DMS79 (cell line): Measurements from ENCODE around the gene ADCY2.

ENCODE experiments used
- DNase-seq: peaks from one replicate; lab custom pipeline; 2025; lab: John Stamatoyannopoulos, UW

The ADCY2 gene

DNA sequence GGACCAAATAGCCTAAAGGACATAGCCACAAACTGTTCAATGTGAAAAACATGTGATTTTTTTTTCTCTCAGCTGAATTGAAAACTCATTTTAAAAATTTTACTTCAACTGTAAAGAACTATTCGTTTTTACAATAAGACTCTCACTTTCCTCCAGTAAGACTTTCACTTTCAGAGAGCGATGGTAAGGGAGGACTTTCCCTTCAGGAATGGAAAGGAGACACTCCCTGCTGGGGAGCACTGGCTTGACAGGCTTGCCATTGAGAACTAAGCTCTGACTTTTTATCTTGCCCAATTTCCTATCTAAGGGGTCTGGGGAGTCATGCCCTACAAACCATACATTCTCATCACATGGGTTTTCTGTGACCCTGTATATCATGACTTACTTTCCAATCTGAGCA is 268.3 kb downstream of the ADCY2 start:
- no peak for DNase-seq

DNA sequence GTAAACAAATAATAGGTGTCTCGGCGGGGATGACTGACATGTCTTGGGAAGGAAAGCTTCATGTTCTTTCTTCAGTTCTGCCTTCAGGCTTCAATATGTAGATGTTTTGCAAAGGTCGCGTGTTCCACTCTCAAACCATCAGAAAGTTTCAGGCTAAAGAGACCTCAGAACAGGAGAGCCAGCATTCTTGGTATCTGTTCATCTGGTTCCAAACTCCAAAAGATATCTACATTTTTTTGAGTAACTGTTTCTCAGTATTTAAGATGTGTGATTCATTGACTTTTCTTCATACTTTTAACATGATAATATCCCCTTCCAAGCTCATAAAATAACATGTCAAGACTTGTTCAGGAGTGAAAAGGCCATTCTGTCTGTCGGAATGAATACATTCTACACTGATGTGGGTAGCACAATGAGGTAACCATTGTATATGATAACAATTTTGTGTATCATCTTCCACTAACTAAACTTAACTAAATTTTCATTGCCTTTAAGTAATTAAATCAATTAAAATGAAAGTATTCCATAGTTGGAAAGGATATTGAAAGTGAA is 271.4 kb downstream of the ADCY2 start:
- no peak for DNase-seq

DNA sequence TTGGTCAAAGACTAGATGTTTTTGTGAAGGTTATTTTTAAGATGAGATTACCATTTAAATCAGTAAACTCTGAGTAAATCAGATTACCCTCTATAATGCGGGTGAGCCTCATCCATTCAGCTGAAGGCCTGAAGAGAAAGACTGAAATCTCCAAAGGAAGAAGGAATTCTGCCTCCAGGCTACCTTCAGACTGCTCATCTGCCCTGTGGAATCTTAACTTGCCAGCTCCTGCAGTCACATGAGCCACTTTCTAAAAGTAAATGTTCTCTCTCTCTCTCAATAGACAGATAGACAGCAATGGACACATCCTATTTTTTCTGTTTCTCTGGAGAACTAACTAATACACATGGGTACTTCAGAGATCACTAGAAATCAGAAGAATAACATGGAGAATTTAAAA is 272.2 kb downstream of the ADCY2 start:
- no peak for DNase-seq

DNA sequence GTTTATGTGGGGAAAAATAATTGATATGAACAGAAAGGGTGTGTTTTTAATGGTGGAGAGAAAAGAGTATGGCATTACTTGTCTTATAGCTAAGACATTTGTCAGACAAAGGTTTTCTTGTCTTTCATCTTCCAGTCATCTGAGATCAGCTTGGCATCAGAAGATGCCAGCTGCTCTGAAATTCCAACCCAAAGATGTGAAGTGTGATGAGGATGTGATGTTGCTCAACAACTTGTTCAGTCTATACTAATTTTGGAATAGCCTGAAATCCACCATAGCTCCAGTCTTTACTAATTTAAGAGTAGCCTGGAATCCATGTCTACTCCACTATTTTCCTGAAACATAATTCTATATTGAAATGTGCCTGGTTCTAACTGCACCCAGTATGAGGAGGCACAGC is 272.7 kb downstream of the ADCY2 start:
- no peak for DNase-seq

DNA sequence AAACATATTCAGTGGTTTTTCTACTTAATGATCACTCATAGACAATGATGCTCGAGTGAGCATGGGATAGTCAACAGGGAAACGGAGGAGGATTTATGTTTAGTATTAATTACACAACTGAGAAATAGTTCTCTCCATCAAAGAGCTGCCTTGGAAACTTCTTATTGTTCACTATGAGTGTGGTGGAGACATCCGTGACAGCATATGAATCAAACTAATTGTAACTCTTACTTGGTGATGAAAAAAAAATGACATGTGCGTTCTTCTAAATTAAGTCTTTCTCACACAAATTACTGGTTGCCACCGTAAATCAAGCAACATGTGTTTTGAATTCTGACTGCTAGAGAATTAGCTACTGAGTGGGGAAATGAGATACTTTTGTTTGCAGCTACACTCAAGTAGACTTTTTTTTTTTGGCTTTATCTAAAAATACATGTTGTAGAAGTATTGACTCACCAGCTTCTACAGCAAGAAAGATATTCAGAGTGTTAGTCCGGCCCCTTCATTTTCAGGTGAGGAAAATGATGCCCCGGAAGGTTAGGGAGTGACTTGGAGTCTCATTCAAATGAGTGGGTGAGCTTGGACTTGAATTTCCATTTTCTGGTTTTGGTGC is 275.5 kb downstream of the ADCY2 start:
- no peak for DNase-seq

DNA sequence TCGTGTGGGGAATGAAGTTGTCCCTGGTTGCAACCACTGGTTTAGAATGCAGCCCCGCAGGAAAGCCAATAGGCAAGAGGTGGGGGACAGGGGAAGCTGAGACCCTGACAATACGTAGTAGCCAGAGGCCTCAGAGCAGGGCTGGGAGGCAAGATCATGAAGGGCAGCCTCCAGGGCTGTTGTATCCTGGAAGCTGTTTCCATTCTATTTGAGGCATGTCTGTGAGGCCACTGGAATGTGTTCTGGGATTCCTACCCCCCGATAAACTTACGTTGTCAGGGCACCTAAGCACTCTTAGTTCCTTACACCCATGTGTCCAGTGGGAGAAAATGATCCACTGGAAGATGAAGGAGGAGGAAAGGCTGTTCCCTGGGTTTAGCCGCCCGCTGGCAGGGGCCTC is 277.7 kb downstream of the ADCY2 start:
- no peak for DNase-seq

DNA sequence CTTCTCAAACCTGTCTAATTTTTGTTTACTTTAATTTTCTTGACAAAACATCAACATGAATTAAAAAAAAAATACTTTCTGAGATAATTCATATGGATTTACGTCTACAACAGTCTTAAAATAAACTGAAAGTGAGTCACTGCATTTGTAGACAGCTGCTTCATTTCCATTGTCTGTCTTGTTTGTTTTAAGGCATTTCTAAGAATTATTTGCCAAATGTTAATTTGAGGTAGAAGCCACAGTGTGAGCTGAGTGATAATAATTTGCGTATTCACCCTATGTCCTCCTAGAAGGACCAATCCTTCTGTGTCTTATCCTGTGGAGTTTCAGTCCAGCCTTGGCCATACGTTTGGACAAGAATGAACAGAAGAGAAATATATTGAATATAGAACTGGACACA is 280.5 kb downstream of the ADCY2 start:
- DNase-seq: no peak

DNA sequence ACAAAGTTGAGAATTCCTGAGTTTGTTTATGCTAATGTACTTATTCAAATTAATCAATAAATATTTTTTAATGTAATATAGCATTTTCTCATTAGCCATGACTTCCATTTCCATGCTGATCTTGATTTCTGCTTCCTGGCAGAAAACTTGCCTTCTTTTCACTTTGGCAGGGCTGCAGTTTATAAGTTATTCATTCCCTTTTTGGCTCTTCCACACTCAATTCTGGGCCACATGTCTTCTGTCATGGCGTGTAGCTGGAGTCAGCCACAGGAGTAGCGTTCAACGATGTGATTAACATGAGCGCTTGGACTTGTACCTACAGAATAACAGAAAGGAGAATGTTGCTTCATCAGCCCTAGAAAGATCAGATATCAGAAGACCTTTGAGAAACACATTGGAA is 282.1 kb downstream of the ADCY2 start:
- no peak for DNase-seq

DNA sequence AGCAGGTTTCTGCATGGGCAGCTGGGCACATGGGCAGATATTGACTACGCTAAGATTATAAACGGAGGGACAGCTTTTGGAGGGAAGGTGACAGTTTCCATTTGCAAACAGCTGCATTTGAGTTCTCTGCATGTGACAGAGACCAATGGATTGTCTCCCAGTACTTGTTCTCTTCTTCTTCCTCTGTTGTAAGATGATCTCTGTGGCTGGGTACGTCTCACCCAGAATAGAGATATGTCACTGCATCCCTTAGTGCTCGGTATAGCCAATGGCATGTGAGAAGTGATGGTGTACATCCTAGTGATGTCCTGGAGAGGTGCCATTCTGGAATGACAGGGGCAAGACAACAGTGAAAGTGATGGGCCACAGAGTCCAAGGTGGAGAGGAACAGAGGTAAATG is 283.7 kb downstream of the ADCY2 start:
- no peak for DNase-seq

DNA sequence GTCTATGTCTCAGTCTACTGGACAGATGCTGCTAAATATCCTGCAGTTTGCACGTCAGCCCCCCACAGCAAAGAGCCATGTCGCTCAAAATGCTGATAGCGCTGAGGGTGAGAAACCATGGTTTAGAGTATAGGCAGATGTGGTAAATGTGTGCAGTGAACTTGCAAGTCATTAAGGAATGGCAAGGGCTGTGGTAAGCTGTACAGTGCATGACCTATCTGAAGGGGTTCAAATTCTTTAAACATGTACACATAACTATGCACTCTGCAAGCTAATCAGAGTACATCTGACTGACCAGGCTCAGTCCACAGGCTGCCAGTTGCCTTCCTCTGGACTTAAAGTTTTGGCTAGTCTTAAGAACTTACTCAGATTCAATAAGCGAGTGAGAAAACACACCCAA is 284.3 kb downstream of the ADCY2 start:
- DNase-seq: no peak

DNA sequence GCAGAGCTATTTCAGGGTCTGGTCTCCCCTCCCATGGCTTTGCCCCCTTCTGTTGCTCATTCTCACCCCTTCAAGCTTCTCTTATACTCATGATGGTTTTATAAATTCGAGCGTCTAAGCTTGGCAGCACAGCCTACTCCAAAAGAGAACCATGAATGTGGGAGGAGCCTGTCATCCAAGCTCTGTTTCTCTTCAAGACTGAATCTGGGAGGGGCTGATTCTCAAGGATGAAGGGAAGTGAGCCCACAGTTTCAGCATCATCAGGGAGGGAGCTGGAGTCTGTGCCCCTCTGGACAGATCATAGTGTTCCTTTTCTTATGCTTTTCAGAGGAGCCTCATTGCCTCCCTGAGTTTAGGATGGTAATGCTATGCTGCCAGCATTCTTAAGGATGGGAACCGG is 286.4 kb downstream of the ADCY2 start:
- DNase-seq: no peak

DNA sequence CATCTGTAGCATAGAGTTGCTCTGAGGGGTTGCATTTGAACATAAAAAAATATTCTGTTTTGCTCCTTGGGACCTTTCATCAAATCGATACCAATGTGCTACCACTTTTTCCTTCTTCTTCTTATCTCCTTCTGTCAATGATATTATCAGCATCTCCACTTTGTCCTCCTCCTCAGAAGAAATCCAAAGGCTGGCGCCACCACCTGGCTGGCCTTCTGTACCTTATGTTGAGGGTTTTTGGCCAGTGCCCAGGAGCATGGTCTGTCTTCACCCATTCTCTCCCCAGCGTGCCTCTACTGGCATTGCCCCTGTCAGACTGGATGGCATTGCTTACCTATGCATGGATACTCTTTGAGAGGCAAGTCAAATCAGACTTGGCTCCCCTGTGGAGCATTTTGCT is 287.8 kb downstream of the ADCY2 start:
- DNase-seq: no peak

DNA sequence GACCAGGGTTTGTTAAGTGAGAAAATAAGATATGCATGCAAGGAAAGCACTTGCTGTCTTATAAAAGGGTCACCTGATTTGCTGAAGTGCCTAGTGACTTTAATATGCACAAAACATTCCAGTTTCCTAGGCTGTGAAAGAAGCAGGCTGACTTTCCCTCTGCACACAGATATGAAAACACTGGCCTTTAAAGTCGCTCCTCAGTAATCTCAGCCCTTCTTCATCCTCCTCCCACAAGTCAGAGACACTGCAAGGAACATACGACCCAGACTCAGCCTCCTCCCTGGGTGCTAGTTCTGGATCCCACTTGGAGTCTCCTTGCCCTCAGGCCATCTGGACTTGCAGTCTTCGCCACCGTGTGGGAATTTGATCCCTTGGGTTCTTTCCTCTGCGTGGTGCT is 288.9 kb downstream of the ADCY2 start:
- no peak for DNase-seq

DNA sequence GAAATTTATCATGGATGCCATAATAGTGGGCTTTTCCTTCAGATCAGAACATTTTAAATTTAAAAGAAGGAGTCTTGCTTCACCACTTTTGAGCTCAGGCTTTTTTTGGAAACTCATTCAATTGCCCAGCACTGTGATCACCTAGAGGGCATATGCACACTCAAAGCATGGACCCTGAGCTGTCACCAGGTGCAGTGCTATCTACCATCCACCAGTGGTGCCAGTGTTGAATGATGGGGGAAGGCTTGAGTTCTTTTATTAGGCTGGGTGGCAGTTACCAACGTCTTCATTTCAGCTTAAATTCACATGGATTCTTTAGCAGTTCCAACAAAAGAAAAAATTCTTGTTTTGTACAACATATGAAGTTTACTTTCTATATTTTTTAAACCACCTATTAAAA is 290.9 kb downstream of the ADCY2 start:
- DNase-seq: no peak

DNA sequence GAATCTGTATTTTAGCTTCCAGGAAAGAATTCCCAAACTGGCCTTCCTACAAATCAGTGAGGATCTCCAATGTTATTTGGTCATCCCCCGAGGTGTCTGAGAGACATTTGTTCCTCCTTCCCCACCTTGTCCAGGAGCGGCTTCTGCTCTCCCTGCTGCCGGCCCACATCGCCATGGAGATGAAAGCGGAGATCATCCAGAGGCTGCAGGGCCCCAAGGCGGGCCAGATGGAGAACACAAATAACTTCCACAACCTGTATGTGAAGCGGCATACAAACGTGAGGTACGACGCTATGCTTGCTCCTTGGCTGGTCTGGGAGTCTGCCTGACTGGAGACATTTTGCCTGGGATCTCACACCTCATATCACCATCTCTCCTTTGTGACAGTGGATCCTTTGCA is 294.6 kb downstream of the ADCY2 start:
- DNase-seq: no peak

DNA sequence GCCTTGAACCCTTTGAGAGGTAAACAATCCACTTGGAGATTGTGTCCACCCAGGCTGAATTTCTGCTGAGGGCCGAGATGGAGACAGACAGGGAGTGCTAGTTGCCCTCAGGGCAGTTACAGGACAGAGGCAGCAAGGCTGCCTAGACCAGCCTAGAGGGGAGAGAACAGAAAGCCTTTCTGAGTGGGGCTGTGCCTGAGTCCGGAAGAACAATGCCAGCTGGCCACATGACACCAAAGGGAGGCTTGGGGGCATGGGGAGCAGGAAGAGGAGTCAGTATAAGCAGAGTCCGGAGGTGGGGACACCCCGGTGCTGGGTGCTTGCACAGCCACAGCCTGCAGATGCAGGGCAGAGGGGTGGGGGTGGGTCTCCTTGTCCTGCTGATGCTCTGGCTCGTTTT is 309.3 kb downstream of the ADCY2 start:
- no peak for DNase-seq

DNA sequence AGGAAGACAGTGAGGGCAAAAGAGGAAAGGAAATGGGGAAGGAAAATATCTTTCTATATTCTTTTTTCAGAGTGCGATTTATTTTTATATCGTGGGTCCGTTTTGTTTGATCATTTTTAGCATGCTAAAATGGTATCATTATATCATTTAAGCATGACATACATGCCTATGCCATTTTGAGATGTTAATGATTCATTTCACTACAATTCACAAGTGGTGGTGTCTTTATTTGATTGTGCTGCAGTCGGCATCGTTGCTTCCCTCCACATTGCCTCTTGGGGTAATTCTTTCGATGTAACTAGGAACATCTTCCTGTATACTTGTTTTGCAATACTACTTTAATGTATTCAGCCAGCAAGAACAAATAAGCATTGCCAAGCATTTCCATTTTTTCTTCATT is 309.8 kb downstream of the ADCY2 start:
- DNase-seq: no peak

DNA sequence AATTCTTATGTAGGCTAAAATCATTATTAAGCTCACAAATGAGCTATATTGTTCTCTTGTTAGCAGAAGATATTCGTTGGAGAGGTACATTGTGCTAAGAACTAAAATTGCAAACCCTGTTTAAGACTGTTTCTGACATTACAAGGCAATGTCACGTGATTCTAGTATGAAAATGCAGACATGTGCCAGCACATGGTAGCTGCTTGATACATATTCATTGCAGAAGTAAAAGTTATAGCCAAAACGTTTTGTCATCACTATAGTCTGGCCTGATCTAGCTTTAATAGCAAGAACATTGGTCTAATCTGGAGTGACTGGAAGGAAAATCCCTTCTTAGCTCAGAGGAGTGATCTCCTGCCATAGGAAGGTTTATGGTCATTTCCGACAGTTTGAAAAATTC is 310.3 kb downstream of the ADCY2 start:
- no peak for DNase-seq

DNA sequence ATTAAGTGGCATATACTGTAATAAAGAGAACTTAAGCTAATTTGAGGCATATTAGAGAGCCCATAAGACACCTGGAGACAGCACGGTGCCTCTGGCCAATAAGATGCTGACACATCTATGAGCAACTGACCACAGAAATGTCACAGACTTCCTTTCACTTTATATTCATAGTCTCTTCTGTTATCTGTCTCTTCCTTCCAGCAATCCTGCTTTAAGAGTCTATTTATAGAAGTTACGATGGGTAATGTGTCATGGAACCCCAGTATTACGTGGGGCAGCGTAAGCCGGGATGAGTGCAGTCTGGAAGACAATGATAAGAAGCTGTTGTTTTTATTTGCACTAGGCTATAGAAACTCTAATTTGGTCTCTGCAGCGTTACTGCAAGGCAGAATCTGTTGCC is 318.2 kb downstream of the ADCY2 start:
- DNase-seq: no peak

DNA sequence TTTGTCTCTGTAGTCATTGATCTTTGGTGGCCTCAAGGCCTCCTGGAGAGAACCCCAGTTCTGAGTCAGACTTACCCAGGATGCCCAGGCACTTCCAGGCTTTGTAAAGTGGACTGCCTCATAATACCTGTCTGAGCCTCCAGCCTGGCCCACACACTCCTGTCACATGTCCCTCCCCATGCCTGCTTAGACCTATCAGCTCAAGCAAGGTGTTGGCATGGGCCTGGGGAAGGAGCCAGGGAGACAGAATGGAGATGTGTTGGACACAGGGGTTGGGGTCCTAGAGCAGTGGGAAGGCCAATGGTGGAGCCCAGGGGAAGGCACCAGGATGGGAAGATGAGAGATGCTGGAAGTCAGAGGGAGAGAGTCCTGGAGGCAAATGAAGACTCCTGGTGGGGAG is 318.8 kb downstream of the ADCY2 start:
- DNase-seq: no peak

DNA sequence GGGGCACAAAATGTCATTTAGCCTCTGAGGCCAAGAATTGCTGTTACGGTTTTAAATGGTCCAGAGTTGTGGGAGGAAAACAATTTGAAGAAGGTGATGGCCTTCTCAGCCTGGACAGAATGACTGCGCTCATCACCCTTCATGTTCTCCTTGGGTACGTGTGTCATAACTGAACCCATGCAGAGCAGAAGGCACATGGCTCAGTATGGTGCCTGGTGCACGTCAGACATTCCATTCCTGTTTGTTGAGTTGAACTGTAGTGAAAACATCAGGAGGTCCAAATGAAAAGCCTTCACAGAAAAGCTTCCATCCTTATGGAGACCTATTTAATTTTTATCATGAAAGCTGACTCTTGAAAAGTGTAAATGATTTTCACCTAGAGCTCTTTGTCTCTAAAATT is 321.8 kb downstream of the ADCY2 start:
- no peak for DNase-seq

DNA sequence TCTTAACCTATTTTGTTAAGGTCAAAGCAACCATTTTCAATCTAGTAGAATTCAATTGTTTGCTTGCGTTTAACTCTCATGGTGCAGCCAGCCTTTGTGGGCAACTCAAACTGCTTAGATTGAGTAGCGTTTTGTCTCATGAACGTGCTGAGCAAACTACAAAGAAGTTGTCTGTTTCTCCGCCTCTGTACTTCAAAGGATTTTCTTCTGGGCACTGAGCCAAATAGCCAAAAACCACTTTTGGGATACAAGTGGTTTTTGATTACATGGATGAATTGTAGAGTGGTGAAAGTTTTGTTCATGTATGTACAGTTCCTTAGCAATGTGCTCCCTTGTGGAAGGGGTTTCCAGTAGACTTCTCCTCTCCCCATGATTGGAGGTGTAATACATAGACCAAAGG is 332.1 kb downstream of the ADCY2 start:
- peak; percentile 82 for DNase-seq

DNA sequence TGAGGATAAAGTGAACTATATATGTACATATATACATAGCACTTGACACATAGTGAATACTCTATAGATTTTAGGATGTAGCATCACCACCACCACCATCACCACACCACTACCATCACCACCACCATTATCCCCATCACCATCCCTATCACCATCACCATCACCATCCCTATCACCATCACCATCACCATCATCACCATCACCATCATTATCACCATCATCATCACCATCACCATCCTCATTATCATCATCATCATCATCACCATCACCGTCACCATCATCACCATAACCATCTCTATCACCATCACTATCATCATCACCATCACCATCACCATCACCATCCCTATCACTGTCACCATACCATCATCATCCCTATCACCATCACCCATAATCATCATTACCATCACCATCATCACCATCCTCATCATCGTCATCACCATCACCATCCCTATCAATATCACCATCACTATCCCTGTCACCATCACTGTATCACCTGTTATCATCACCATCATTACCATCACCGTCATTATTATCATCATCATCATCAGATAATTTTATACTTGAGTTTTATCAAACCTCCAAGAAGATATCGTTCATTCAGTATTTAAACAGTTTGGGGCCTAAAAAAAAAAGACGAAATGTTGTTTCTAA is 345.6 kb downstream of the ADCY2 start:
- no peak for DNase-seq

DNA sequence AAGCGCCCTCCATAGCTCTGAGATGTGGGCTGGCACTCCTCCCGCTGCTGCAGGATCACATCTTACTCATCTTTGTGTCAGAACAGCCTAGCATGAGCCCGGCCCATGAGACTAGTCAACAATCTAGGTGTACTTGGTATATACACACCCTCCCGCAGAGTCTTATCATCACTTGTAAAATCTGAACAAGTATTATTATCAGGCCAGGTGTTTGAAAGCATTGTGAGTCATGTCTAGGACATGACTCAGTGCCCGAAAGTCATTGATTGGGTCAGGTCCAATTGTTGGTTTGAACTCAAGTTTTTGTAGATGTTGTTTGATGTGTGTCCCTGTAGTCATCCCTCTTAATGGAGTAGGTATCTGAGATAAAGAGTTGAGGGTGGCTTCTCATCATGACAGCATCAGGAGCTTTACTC is 346.3 kb downstream of the ADCY2 start:
- DNase-seq: no peak
